OCI-LY3 (cell line): ENCODE results near the gene ARHGAP6.

Source experiments
- CTCF ChIP-seq: fragments of 200-600, 300-600 bp; sonication (generic); IDR thresholded peaks from 2 replicates; pipeline ENCODE4 v1.5.1; 2014; ENCODE audit warnings: antibody characterized with exemption, low read length, low read depth
- EZH2phosphoT487 ChIP-seq: fragments of 200-600 bp; shearing (Covaris generic); IDR thresholded peaks from 2 replicates; pipeline ENCODE4 v1.6.1; 2018; ENCODE audit warnings: antibody characterized with exemption, mixed run types, low read depth

DNA sequence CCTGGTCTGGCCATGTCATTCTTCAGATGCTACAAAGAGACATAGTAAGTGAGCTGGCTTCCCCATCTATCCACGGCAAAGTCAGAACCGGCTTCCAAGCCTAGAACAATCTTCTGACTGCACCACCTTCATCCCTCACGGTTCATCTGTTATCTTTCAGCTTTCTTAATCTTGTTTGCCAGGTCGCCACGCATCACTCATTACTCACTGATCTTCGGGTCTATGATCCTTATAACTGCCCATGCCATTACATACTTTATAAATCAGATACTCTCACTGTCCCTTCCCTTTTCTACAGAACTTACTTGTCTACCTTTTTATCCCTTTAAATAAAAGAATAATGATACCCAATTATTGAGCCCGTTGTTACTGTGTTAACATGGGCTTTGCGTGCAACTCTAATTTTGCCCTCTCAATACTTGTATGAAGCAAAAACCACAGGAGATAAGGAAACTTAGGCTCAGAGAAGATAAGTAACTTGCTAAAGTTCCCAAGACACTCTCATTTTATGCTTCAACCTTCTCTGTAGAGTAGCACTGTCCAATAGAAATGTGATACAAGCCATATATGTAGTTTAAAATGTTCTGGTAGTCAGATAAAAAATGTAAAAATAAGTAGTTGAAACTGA, 200.8 kb downstream of the ARHGAP6 start:
- no peak for TF ChIP-seq CTCF
- no peak for TF ChIP-seq EZH2phosphoT487
